Measurements from ENCODE around the gene IARS1. TPM values are rescaled to one million over a fixed set of nuclear protein-coding genes. Genes with fewer than 3 reads are reported as not detected.

Gene IARS1
- total and polyA plus RNA-seq, 2 of the 8 experiments (the other 6 are each of a cell fraction or from before 2014, with no cell fraction given): 74.9 to 243 TPM

GRCh38 chr9:92295827-92296258 lies 2.3 kb upstream of the IARS1 start:
- H3K14ac ChIP-seq (ENCODE audit: insufficient read length): no peak overlapping the region
- no peak overlapping the region for H3K9ac ChIP-seq (replicated peaks in 1 of 4; ENCODE audit: extremely low read depth in 1 of 4, low read depth in 3 of 4, low read length in 3 of 4)
- CTCF ChIA-PET (ENCODE audit: partially characterized antibody): no interaction called here
- H3K23ac ChIP-seq (ENCODE audit: insufficient read length): no peak overlapping the region
- H2BK5ac ChIP-seq (ENCODE audit: low read depth, low read length): no peak overlapping the region
- peaks cover 5% of the 10 kb centered on the region for H3K23me2 ChIP-seq (ENCODE audit: low read depth, low read length)
- H2BK20ac ChIP-seq (ENCODE audit: low read length): no peak overlapping the region
- H2AFZ ChIP-seq (ENCODE audit: low read length): no peak overlapping the region
- no peaks in the 10 kb centered on the region for H4K20me1 ChIP-seq (replicated peaks in 1 of 2; ENCODE audit: control insufficient read depth in 1 of 2, insufficient read depth in 2 of 2, low read length in 2 of 2)
- H3K4me3 ChIP-seq (ENCODE audit: extremely low read depth in 1 of 4, insufficient read depth in 2 of 4, low read depth in 3 of 4, low read length in 4 of 4): no peak overlapping the region
- H4K8ac ChIP-seq (ENCODE audit: extremely low read depth, insufficient read depth, low read length): no peak overlapping the region
- FAIRE-seq (no peak), DNase-seq (ENCODE audit: low read depth in 1 of 2, low spot score in 2 of 2) (no peak)
- H4K5ac ChIP-seq (ENCODE audit: insufficient read length, low read depth, low read length): no peak overlapping the region
- H3K79me2 ChIP-seq (ENCODE audit: control insufficient read depth in 1 of 2, insufficient read depth in 2 of 2, low read length in 2 of 2): peaks cover 21 to 26% of the 10 kb centered on the region in 2 experiments
- WGBS, 2 experiments (ENCODE audit: extremely low coverage in 1 of 2, insufficient coverage in 1 of 2, insufficient read length in 1 of 2, insufficient replicate concordance in 2 of 2, low coverage in 1 of 2, low lambda C conversion rate in 2 of 2, missing lambda C conversion rate in 1 of 2): 82% methylated on average over 4 of the region's 4 CpGs; no CpG with 5 or more reads in 1 of the 2 experiments
- H3K4me2 ChIP-seq (ENCODE audit: insufficient read depth in 1 of 2, low read depth in 2 of 2, low read length in 2 of 2): no peak overlapping the region
- no peak overlapping the region for H2BK12ac ChIP-seq (ENCODE audit: low read depth, low read length)
- no peak overlapping the region for H2BK15ac ChIP-seq (ENCODE audit: low read length)
- H3K56ac ChIP-seq (replicated peaks; ENCODE audit: insufficient read length, low read depth, low read length): no peak overlapping the region
- no peak overlapping the region for H4K91ac ChIP-seq (replicated peaks; ENCODE audit: insufficient read length, low read length)
- POLR2A ChIA-PET (ENCODE audit: partially characterized antibody): interaction anchor here (0.6 to 2.9 kb wide), 4 partner anchors 17 to 90 kb away, joined by 3 to 11 read pairs (median 5); partner anchors contain the start of genes CENPP and NOL8
- H3K9me3 ChIP-seq (ENCODE audit: insufficient read depth in 2 of 2, low read depth in 1 of 2, low read length in 1 of 2): no peaks in the 10 kb centered on the region
- H3K4me1 ChIP-seq (replicated peaks in 1 of 4; ENCODE audit: control insufficient read depth in 3 of 4, insufficient read depth in 4 of 4, low read length in 3 of 4): peaks cover 0 to 3% (median 2%) of the 10 kb centered on the region in 4 experiments; a peak in 3 of 7 replicates
- H3K27me3 ChIP-seq (replicated peaks in 1 of 4; ENCODE audit: control insufficient read depth in 3 of 4, extremely low read depth in 1 of 4, insufficient read depth in 3 of 4, low read length in 3 of 4): no peaks in the 10 kb centered on the region
- H3K4ac ChIP-seq (replicated peaks; ENCODE audit: insufficient read length, low read depth, low read length): no peak overlapping the region
- H2BK120ac ChIP-seq (replicated peaks; ENCODE audit: low read depth, low read length): no peak overlapping the region
- H3K18ac ChIP-seq (ENCODE audit: extremely low read depth, low read length): no peak overlapping the region
- H2AK5ac ChIP-seq (ENCODE audit: low read depth, low read length): no peak overlapping the region
- H3K79me1 ChIP-seq (ENCODE audit: low read depth, low read length): peaks cover 6% of the 10 kb centered on the region
- H3K36me3 ChIP-seq (ENCODE audit: control insufficient read depth in 2 of 4, insufficient read depth in 4 of 4, low read length in 3 of 4): peaks cover 6 to 39% (median 23%) of the 10 kb centered on the region in 4 experiments
- no peak for TF ChIP-seq KDM5A (IDR thresholded peaks at IDR 0.05; ENCODE audit: low read length)
- TF ChIP-seq POLR2A (IDR thresholded peaks at IDR 0.05; ENCODE audit: control extremely low read depth in 1 of 2, low read depth in 2 of 2, low read length in 2 of 2): 0 out of 3 replicates have a peak, but pooled peaks of 1 of the 2 experiments have one; percentile 27
- H3K27ac ChIP-seq (ENCODE audit: low read depth, low read length): no peak overlapping the region
